HFFc6 (cell line): ENCODE measurements around the gene NALF2. TPM values are rescaled to one million over a fixed set of nuclear protein-coding genes. Genes with fewer than 3 reads are reported as not detected.

Source experiments
- DNase-seq: peaks from one replicate; pipeline ENCODE4 v3.0.0-alpha.2; 2018
- H3K27ac Mint-ChIP-seq: 2 replicates; pipeline ENCODE4 v1.8.0; 2020; ENCODE audit warnings: mild to moderate bottlenecking, mixed read lengths
- H3K27me3 Mint-ChIP-seq: 2 replicates; pipeline ENCODE4 v1.8.0; 2021; ENCODE audit warnings: mild to moderate bottlenecking, moderate library complexity, mixed read lengths; ENCODE audit not compliant: insufficient read depth
- H3K36me3 Mint-ChIP-seq: 2 replicates; pipeline ENCODE4 v1.8.0; 2021; ENCODE audit warnings: low read depth, mixed read lengths
- H3K4me1 Mint-ChIP-seq: 2 replicates; pipeline ENCODE4 v1.8.0; 2020; ENCODE audit warnings: low read depth, mixed read lengths
- H3K4me3 Mint-ChIP-seq: 2 replicates; pipeline ENCODE4 v1.8.0; 2020; ENCODE audit warnings: mild to moderate bottlenecking, moderate library complexity, mixed read lengths
- H3K9me3 Mint-ChIP-seq: 2 replicates; pipeline ENCODE4 v1.8.0; 2020; ENCODE audit warnings: mild to moderate bottlenecking, mixed read lengths
- CTCF ChIP-seq: fragments of 200-600 bp; sonication (generic); IDR thresholded peaks from 2 replicates; pipeline ENCODE4 v1.5.0; 2021; ENCODE audit warnings: antibody characterized with exemption, mild to moderate bottlenecking
- total RNA-seq, 6 experiments: library from RNA; stranded (reverse); fragmentation: NEBNext Ultra II Directional; extraction: Animal tissue kit (Norgen Biotek cat#: 25700); gene quantifications; 2 replicates in 1 of 6; 3 replicates in 5 of 6; pipeline ENCODE4 v1.2.3, GENCODE V29; 2021

Gene NALF2
- total RNA-seq, 6 experiments from 2014 or later = not detected

DNA sequence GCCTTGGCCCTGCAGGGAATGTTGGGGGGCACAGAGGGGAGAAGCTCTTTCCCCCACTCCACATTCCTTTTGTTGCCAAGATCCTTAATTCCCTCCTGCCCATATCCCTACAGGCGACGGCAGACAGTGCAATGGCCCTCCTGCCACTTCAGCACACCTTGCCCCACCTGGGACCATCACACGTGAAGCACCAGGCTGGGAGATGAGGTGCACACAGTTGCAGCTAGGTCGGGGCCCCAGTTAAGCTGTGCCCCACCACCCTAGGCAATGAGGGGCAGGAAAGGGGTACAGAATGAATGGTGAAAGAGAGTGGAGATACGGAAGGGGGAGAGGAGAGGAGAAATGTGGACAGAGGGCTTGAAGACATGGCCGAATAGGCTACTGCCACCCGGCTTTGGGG, 26.2 kb downstream of the NALF2 start:
- H3K27ac Mint-ChIP-seq = no peak overlapping the region
- no peaks in the 10 kb centered on the region for H3K4me1 Mint-ChIP-seq
- no peaks in the 10 kb centered on the region for H3K9me3 Mint-ChIP-seq
- DNase-seq = no peak
- H3K27me3 Mint-ChIP-seq = peaks cover 2% of the 10 kb centered on the region
- H3K36me3 Mint-ChIP-seq = no peaks in the 10 kb centered on the region
- no peak for TF ChIP-seq CTCF
- no peak overlapping the region for H3K4me3 Mint-ChIP-seq

- Mint-ChIP-seq H3K9me3 (no peaks in the 10 kb centered on the region), H3K4me3 (no peak overlapping the region), H3K36me3 (no peaks in the 10 kb centered on the region), H3K27ac (no peak overlapping the region), H3K4me1 (no peaks in the 10 kb centered on the region), H3K27me3 (peaks cover 6% of the 10 kb centered on the region)
- DNase-seq = no peak
- TF ChIP-seq CTCF = no peak
Observed at GRCh38 chrX:69531031-69531755, 27.1 kb downstream of the NALF2 start.

DNA sequence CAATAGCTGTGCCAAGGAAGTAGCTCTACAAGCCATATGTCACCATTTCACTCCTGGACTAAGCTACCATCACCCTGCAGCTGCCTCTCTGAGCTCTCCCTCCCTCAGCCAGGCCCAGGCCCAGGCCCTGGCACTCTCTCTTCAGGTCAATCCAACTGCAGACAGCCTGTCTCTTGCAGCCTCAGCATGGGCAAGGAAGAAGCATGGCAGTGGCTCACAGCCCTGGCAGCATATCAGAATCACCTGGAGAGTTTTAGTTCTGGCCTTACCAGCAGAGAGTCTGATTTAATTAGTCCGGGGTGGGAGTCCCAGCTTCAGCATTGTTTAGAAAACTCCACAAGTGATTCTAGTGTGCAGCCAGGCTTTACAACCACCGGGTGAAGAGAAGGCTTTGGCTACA, 31.5 kb downstream of the NALF2 start:
- H3K27ac Mint-ChIP-seq = no peak overlapping the region
- no peak overlapping the region for H3K4me3 Mint-ChIP-seq
- DNase-seq = no peak
- H3K4me1 Mint-ChIP-seq = no peaks in the 10 kb centered on the region
- H3K36me3 Mint-ChIP-seq = no peaks in the 10 kb centered on the region
- TF ChIP-seq CTCF = no peak
- H3K27me3 Mint-ChIP-seq = peaks cover 11% of the 10 kb centered on the region
- no peaks in the 10 kb centered on the region for H3K9me3 Mint-ChIP-seq

DNA sequence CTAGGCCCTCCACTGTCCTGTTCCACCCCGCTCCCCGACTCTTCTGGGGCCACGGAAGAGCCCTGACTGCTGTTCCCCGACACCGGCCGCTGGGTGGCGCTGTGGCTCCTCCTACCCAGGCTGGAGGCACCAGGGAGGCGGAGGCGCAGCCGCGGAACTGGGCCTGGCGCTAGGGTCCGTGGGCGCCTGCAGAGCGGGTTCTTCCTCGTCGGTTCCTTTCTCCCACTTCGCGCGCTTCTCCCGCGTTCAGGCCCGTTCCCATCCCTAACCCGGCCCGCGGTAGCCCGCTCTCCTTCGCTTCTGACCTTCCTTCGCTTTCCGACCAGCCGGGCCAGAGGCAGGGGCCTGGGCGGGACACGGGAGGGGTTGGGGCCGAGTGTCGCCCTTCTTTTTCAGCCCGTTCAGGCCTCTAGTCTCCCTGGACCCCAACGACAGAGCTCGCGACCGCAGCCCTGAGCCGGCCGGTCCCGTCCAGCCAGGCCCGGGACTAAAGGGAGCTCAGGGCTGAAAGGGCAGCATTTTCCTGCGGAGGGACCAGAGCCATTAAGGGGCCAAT, 34.3 kb downstream of the NALF2 start:
- H3K27me3 Mint-ChIP-seq = peaks cover 15% of the 10 kb centered on the region
- DNase-seq = no peak

GRCh38 chrX:69539437-69539836, 35.3 kb downstream of the NALF2 start:
- Mint-ChIP-seq H3K4me3 (no peak overlapping the region), H3K27me3 (peaks cover 15% of the 10 kb centered on the region), H3K36me3 (no peaks in the 10 kb centered on the region), H3K27ac (no peak overlapping the region), H3K9me3 (no peaks in the 10 kb centered on the region), H3K4me1 (no peaks in the 10 kb centered on the region)
- DNase-seq = no peak
- no peak for TF ChIP-seq CTCF

More for the DNA sequence above, 34.3 kb downstream of the NALF2 start:
- H3K4me3 Mint-ChIP-seq = peak overlapping the region; percentile 73
- no peak overlapping the region for H3K27ac Mint-ChIP-seq
- H3K4me1 Mint-ChIP-seq = no peaks in the 10 kb centered on the region
- no peaks in the 10 kb centered on the region for H3K36me3 Mint-ChIP-seq
- no peaks in the 10 kb centered on the region for H3K9me3 Mint-ChIP-seq
- TF ChIP-seq CTCF = peak; percentile 84
